ENCODE measurements around the gene CA5B.

DNA sequence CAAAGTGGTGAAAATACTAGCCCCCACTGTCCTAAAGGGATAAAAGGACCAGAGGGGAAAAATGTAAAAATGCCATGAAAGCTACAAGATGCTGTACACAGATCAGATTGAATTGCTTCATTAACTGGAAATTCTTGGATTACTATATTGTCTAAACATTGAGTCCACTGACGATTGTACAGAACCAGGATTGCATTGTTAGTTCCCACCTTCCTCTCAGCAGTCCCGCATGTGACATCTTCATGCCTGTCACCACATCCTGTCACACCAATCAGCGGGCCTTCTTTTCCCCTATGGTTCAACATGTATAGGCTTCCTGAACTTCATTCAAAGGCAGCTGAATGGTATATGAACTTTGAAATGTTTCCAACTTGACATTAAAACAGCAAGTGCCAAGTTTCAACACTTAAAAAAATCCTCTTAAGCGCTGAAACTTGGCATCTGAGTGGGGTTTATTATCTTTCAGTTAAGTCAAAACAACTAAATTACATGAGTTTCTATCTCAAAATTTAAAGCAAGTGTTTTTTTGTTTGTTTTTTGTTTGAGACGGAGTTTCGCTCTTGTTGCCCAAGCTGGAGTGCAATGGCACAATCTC lies 76.8 kb downstream of the CA5B start:
- TF ChIP-seq, protein P1, sequence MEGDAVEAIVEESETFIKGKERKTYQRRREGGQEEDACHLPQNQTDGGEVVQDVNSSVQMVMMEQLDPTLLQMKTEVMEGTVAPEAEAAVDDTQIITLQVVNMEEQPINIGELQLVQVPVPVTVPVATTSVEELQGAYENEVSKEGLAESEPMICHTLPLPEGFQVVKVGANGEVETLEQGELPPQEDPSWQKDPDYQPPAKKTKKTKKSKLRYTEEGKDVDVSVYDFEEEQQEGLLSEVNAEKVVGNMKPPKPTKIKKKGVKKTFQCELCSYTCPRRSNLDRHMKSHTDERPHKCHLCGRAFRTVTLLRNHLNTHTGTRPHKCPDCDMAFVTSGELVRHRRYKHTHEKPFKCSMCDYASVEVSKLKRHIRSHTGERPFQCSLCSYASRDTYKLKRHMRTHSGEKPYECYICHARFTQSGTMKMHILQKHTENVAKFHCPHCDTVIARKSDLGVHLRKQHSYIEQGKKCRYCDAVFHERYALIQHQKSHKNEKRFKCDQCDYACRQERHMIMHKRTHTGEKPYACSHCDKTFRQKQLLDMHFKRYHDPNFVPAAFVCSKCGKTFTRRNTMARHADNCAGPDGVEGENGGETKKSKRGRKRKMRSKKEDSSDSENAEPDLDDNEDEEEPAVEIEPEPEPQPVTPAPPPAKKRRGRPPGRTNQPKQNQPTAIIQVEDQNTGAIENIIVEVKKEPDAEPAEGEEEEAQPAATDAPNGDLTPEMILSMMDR (conservative IDR thresholded peaks at IDR 0.05): no peak
- TF ChIP-seq EZH2 (IDR thresholded peaks at IDR 0.05; ENCODE audit: low read depth): no peak

Data from PC-9 (cell line).